Activated T-helper 17 cell treated with anti-CD3 and anti-CD28 coated beads, Interleukin-2, amount 50 U/mL, for 72 hours (primary cell): ENCODE data around the gene TNFAIP1. TPM values are rescaled to one million over a fixed set of nuclear protein-coding genes. Genes with fewer than 3 reads are reported as not detected.
A peak's percentile ranks its signal among the peaks of the same experiment; 100 is the strongest.

Experiments
- ATAC-seq: fragments of 150-1000 bp; cut with Tn5 transposase; replicated peaks from 2 replicates; pipeline ENCODE4 v1.10.0; 2021; ENCODE audit warnings: mild to moderate bottlenecking, moderate library complexity
- H3K27ac Mint-ChIP-seq: one replicate; pipeline ENCODE4 v1.8.0; 2022; ENCODE audit warnings: mixed read lengths
- H3K27me3 Mint-ChIP-seq: one replicate; pipeline ENCODE4 v1.8.0; 2022; ENCODE audit warnings: mixed read lengths
- H3K36me3 Mint-ChIP-seq: one replicate; pipeline ENCODE4 v1.8.0; 2022; ENCODE audit warnings: low read depth, mild to moderate bottlenecking, mixed read lengths
- H3K4me1 Mint-ChIP-seq: one replicate; pipeline ENCODE4 v1.8.0; 2022; ENCODE audit warnings: mixed read lengths
- H3K4me3 Mint-ChIP-seq: one replicate; pipeline ENCODE4 v1.8.0; 2022; ENCODE audit warnings: mild to moderate bottlenecking, mixed read lengths
- H3K9me3 Mint-ChIP-seq: one replicate; pipeline ENCODE4 v1.8.0; 2022; ENCODE audit warnings: mixed read lengths
- total RNA-seq, 2 donors: library from RNA; stranded (reverse); gene quantifications; one replicate each; pipeline ENCODE4 v1.2.3, GENCODE V29; 2022

The TNFAIP1 gene
- total RNA-seq, 2 donors from 2014 or later, result 24.9 to 30.0 TPM

DNA sequence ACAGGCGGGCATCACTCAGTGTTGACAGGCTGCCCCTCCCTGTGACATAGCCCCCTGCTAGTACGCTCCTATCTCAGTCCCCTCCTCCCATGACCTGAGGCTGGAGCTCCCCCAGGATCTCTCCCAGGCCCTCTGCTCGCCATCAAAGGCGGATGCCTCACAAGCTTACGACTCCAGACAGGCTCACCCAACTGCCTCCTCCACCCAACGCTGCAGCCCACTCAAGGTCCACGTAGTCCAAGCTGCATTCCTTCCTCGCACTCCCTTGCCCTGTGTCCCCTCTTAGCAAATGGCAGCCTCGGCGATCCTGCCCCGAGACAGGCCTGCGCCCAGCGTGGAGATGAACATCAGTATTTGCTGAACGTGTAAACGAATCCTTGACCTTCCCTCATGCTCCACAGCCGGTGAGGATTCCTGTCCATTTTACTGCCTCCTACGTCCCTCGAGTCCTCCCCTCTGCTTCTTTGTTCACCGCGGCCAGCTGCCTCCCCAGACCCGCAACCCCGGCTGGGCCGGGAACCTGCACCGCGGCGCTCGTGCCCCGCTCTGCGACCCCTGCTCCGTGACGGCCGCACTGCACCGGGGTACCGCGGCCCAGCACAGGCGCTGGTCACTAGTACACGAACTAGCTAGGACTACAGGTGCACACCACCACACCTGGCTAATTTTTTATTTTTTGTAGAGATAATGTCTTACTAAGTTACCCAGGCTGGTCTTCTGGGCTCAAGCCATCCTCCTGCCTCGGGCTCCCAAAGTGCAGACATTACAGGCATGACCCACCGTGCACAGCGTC, 17.4 kb upstream of the TNFAIP1 start:
- Mint-ChIP-seq H3K4me3 (peak overlapping the region; percentile 89), H3K4me1 (peaks cover 24% of the 10 kb centered on the region), H3K27ac (peak overlapping the region; percentile 79), H3K36me3 (peaks cover 24% of the 10 kb centered on the region), H3K27me3 (no peaks in the 10 kb centered on the region), H3K9me3 (no peaks in the 10 kb centered on the region)
- no peak for ATAC-seq

DNA sequence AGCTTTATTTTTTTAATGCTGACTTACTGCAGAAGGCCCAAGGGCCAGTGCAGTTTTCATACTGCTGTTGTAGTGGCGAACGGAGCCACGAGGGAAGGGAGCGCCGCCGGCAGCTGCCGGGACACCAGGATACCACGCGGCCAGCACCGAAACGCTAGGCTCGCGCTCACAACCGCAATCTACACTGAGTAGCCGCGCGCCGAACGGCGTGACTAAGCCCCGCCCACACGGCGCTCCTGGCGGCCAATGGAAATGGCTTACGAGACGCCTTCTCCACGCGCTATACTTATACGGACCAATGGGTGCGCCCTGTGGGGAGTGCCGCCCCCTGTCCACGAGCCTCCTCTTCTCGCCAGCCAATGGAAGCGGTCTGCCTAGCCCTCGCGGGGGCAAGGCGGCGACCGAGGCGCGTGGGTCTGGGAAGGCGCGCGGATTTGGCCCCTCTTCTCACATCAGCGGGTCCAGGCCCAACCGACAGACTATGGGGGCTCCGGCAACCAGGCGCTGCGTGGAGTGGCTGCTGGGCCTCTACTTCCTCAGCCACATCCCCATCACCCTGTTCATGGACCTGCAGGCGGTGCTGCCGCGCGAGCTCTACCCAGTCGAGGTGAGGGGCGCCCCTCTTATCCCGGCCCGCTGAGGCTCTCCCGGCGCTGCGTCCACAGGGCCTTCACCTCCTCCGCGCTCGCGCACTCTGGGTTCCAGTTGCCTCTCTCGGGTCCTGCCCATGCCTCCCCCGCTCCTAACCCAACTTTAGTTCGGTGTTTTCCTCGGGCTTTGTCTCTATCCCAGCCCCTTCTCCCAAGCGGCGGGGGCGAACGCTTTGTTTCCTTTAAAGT, 16.6 kb upstream of the TNFAIP1 start, which contains the start of gene TMEM97:
Gene TMEM97 (plus strand): TSS at position 442 of the 839 bp plus-strand sequence. CDS start 40 bp downstream, at position 482.
- Mint-ChIP-seq H3K27me3 (no peaks in the 10 kb centered on the region), H3K4me1 (peaks cover 24% of the 10 kb centered on the region), H3K27ac (peak within 1 kb of the TSS; percentile 79), H3K4me3 (peak within 1 kb of the TSS; percentile 89), H3K9me3 (no peaks in the 10 kb centered on the region), H3K36me3 (peaks cover 24% of the 10 kb centered on the region)
- ATAC-seq, result peak; percentile 99

DNA sequence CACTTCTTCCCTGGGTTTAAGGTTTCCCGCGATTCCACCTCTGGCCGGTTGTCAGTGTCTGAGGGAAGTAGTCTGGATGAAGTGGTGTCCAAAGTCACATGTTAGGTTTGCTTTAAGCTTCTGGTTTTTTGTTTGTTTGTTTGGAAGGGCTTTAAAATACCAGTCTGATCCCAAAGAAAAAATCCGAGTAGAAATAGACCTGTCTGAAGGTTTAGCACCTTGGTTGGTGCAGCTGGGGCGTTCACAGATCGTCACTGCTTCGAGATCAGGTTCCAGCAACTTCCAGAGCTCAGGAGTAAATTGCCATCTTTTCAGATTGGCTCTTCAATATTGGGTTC, 16.0 kb upstream of the TNFAIP1 start:
- Mint-ChIP-seq H3K4me3 (peak overlapping the region; percentile 89), H3K36me3 (peaks cover 24% of the 10 kb centered on the region), H3K4me1 (peaks cover 24% of the 10 kb centered on the region), H3K27ac (peak overlapping the region; percentile 79), H3K27me3 (no peaks in the 10 kb centered on the region), H3K9me3 (no peaks in the 10 kb centered on the region)
- ATAC-seq, result no peak

DNA sequence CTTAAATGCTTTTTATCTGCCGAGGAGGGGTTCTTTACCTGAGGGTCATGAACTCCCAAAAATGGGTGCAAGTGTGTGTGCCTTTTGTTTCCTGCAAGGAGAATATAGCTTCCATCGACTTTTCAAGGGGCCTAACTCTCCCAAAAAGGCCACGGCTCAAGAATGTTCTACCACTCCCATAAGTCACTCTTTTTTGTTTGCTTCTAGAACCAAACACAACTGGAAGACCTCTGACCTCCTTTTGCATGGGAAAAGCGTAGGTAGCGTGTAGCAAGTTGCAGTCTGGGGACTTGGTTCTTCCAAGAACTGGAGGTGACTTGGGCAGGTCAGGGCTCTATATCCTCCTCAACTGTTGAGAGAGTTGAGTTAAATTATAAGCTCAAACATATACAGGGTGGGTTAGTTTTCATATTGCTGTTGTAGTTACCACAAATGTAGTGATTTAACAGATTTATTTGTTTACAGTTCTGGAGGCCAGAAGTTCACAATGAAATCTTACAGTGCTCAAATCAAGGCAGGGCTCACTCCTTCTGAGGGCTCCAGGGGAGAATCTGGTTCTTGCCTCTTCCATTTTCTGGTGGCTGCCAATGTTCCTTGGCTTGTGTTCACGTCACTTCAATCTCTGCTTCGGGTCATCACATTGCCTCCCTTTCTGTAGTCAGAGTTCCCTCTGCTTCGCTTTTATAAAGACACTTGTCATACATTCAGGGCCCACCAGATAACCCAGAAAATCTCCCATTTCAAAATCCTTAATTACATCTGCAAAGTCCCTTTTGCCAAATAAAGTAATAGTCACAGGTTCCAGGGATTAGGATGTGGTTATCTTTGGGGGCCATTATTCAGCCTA, 15.1 kb upstream of the TNFAIP1 start:
- peaks cover 24% of the 10 kb centered on the region for H3K4me1 Mint-ChIP-seq
- H3K9me3 Mint-ChIP-seq, result no peaks in the 10 kb centered on the region
- H3K4me3 Mint-ChIP-seq, result peak overlapping the region; percentile 89

DNA sequence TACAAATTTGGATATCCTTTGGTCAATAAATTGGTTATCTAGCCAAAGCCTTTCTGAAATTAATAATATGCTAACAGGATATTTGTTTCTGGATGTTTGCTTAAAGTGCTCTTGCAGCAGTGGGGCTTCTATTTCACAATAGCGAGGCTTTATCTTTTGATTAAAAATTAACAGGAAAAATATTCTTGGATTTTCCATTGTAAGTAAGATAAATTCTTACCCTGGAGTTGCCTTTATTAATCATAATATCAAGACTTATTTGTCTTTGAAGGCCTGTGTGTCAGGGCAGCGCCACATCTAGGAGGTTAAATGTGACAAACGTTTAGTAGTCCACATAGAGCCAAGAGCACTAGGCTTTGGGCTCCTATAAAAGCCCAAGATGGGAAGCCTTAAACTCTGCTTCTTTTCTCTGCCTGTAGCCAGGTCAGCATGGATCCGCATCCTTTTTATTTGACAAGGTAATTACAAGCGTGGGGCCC, 11.3 kb upstream of the TNFAIP1 start:
- no peak overlapping the region for H3K27ac Mint-ChIP-seq

More for the DNA sequence above, 15.1 kb upstream of the TNFAIP1 start:
- H3K36me3 Mint-ChIP-seq, result peaks cover 30% of the 10 kb centered on the region
- peak overlapping the region; percentile 79 for H3K27ac Mint-ChIP-seq
- ATAC-seq, result no peak
- H3K27me3 Mint-ChIP-seq, result no peaks in the 10 kb centered on the region

DNA sequence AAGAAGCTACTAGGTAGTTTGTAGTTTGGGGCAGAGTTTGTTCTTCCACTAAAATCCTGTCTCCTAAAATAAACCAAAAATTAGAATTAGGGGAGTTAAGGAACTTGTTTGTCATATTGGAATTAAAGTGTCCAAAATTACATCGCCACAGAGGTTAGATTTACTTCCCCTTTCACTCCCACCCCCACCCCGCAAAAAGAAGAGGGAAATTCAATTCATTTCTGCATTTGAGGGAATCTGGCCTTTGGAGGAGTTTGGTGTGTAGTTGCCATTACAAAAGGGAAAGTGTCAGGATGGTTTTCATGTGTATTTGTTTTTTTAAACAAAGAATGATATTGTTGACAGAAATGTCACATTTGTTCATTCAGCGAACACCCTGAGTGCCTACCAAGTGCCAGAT, 10.8 kb upstream of the TNFAIP1 start:
- no peak overlapping the region for H3K27ac Mint-ChIP-seq
- no peak for ATAC-seq
- no peaks in the 10 kb centered on the region for H3K27me3 Mint-ChIP-seq
- H3K36me3 Mint-ChIP-seq, result peaks cover 73% of the 10 kb centered on the region
- peaks cover 31% of the 10 kb centered on the region for H3K4me1 Mint-ChIP-seq
- no peaks in the 10 kb centered on the region for H3K9me3 Mint-ChIP-seq
- H3K4me3 Mint-ChIP-seq, result no peak overlapping the region

More for the DNA sequence above, 11.3 kb upstream of the TNFAIP1 start:
- Mint-ChIP-seq H3K27me3 (no peaks in the 10 kb centered on the region), H3K4me1 (peaks cover 32% of the 10 kb centered on the region), H3K4me3 (no peak overlapping the region), H3K36me3 (peaks cover 69% of the 10 kb centered on the region), H3K9me3 (no peaks in the 10 kb centered on the region)
- no peak for ATAC-seq

DNA sequence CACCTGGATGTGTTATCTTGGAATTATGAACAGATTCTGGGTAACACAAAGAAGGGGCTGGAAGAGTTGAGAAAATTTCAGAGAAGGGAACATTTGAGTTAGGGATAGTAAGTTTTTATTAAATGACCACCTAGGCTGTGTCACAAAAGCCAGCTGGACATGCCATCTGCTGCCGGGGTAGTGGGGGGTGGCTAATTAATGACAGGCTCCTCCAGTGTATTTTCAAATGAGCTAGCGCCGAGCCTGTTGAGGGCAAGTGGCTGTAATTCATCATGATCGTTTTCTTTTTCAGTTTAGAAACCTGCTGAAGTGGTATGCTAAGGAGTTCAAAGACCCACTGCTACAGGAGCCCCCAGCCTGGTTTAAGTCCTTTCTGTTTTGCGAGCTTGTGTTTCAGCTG, 10.3 kb upstream of the TNFAIP1 start:
- no peak for ATAC-seq
- no peaks in the 10 kb centered on the region for H3K27me3 Mint-ChIP-seq
- no peaks in the 10 kb centered on the region for H3K9me3 Mint-ChIP-seq
- peaks cover 69% of the 10 kb centered on the region for H3K36me3 Mint-ChIP-seq
- H3K4me3 Mint-ChIP-seq, result no peak overlapping the region
- peaks cover 27% of the 10 kb centered on the region for H3K4me1 Mint-ChIP-seq
- H3K27ac Mint-ChIP-seq, result no peak overlapping the region

DNA sequence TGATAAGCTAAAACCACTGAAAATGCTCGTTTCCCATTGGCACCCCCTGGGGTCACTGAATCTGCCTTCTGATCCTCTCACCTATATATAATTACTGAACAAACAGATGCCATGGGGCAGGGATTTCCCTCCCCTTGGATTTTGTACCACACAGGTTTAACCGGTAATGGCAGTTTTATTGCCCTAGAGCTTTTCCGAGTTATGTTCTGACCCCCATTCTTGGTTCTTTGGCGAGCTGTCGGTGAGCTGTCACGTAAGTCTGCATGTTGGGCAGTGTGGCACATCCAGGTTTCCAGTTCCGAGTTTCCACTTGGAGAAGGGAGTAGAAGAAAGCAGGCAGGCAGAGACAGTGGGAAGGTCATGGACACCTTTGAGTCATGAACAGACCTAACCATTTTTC, 9.4 kb upstream of the TNFAIP1 start:
- Mint-ChIP-seq H3K4me3 (no peak overlapping the region), H3K36me3 (peaks cover 63% of the 10 kb centered on the region), H3K27ac (peak overlapping the region; percentile 88), H3K9me3 (no peaks in the 10 kb centered on the region), H3K27me3 (no peaks in the 10 kb centered on the region), H3K4me1 (peaks cover 18% of the 10 kb centered on the region)
- ATAC-seq, result no peak

DNA sequence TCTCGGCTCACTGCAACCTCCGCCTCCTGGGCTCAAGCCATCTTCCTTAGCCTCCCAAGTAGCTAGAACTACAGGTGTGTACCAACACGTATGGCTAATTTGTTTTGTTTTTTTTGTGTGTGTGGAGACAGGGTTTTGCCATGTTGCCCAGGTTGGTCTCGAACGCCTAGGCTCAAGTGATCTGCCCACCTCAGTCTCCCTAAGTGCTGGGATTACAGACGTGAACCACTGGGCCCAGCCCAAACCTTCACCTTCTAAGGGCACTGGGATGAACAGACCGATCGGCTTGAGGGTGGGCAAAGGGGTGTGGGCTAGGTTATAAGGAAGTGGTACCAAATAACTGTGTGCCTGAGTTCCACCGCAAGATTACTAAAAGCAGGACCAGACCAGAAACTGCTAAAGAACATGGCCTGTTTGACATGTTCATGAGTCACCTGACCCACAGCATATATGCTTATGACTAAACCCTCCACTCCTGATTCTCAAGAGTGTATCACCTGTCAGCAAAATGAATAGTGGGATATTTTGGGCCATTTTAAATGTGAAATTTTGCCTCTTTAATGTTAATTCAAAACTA, 8.4 kb upstream of the TNFAIP1 start:
- Mint-ChIP-seq H3K4me1 (peaks cover 16% of the 10 kb centered on the region), H3K4me3 (peak overlapping the region; percentile 60), H3K27me3 (no peaks in the 10 kb centered on the region), H3K9me3 (no peaks in the 10 kb centered on the region), H3K36me3 (peaks cover 66% of the 10 kb centered on the region), H3K27ac (peak overlapping the region; percentile 88)
- ATAC-seq, result peak; percentile 100

DNA sequence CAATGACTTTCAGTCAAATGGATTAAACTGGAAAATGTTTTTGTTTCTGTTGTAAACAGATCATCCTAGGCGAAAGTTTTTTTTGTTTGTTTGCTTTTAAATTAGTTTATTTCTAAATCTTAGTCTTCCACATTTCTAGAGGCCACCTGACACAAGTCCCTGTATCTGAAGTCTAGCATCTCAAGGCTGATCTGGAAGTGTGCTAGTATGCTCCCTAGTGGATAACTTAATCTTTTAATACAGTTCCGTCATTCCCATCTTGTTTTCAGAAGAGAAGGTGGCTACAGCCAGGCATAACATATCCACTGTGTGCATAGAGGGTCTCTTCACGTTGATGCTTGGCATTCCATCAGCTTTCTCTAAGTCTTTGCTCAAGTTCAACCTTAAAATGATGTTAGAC, 7.9 kb upstream of the TNFAIP1 start:
- H3K36me3 Mint-ChIP-seq, result peaks cover 64% of the 10 kb centered on the region
- no peak for ATAC-seq
- H3K4me3 Mint-ChIP-seq, result peak overlapping the region; percentile 60

DNA sequence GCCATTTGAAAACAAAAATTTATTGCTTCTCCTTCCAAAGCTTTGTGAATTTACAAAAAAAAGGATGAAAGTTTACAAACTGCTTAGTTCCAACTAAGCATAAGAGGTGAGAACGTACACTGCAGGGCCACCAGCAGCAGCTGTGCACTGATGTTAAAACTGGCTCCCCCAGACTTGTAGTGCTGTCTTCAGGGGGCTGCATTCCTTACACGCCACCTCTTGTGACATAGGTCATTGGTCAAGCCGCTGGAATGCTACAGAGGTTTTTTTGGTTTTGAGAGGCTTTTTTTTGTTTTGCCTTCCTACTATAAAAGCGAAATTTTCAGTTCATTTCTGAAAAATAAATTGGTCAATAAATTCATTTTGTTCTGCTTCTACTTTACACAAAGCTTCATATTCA, 7.2 kb upstream of the TNFAIP1 start:
- ATAC-seq, result no peak
- no peak overlapping the region for H3K4me3 Mint-ChIP-seq
- no peaks in the 10 kb centered on the region for H3K9me3 Mint-ChIP-seq
- peaks cover 20% of the 10 kb centered on the region for H3K4me1 Mint-ChIP-seq
- H3K27ac Mint-ChIP-seq, result peak overlapping the region; percentile 88
- H3K27me3 Mint-ChIP-seq, result no peaks in the 10 kb centered on the region
- peaks cover 64% of the 10 kb centered on the region for H3K36me3 Mint-ChIP-seq

More for the DNA sequence above, 7.9 kb upstream of the TNFAIP1 start:
- no peaks in the 10 kb centered on the region for H3K9me3 Mint-ChIP-seq
- no peaks in the 10 kb centered on the region for H3K27me3 Mint-ChIP-seq
- H3K4me1 Mint-ChIP-seq, result peaks cover 20% of the 10 kb centered on the region
- H3K27ac Mint-ChIP-seq, result peak overlapping the region; percentile 88

DNA sequence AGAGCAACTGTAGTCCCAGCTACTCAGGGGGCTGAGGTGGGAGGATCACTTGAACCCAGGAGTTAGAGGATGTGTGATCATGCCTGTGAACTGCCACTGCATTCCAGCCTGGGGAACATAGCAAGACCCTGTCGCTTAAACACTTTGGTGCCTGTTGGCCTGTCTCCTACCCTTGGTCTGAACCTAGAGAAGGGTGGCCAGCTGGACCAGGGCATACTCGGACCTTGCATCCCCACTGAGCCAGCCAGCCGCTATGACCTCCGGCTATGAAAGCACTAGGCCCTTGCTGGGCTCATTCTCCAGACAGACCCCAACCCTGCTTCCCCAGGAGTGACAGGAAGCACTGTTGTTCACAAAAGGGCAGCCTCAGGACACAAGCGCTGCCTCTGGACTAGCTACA, 4.9 kb upstream of the TNFAIP1 start:
- Mint-ChIP-seq H3K4me1 (peaks cover 32% of the 10 kb centered on the region), H3K9me3 (no peaks in the 10 kb centered on the region), H3K36me3 (peaks cover 59% of the 10 kb centered on the region), H3K27me3 (no peaks in the 10 kb centered on the region), H3K4me3 (no peak overlapping the region), H3K27ac (no peak overlapping the region)
- no peak for ATAC-seq

DNA sequence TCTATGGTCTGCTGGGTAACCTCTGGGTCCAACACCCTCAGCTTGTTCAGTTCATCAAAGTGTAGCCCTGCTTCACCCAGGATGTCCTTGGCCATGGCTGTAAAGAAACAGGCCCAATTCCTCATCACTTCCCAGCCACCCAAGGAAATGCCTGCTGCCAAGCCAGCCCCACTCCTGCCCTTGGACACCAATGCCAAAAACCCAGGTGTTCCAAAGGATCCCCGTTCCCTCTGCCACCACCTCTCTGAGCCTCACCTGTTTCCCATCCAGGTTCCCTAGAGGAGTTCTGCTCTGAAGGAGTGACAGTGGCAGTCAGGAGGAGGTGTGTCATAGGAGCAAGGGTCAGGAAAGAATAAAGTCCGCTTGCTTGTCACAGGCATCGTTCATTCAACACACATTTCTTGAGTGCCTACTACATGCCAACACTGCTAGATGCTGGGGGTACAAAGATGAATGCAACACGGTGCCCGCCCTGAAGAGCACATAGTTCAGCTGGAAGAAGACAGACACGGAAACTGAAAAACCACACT, 3.6 kb upstream of the TNFAIP1 start:
- Mint-ChIP-seq H3K4me3 (no peak overlapping the region), H3K27ac (peak overlapping the region; percentile 40), H3K9me3 (no peaks in the 10 kb centered on the region), H3K27me3 (no peaks in the 10 kb centered on the region), H3K36me3 (peaks cover 46% of the 10 kb centered on the region), H3K4me1 (peaks cover 31% of the 10 kb centered on the region)
- ATAC-seq, result no peak
